Measurements from ENCODE around the gene MPDZ.

- no peak for TF ChIP-seq POLR2A (IDR thresholded peaks at IDR 0.05)
- no peak for TF ChIP-seq CTCF (IDR thresholded peaks at IDR 0.05 in 8 of 11, conservative IDR thresholded peaks at IDR 0.05 in 3 of 11)
Observed at GRCh38 chr9:13264788-13265187, 14.7 kb downstream of the MPDZ start.
